Stimulated activated naive CD4-positive, alpha-beta T cell treated with Interleukin-2 at 50 U/mL for 16 hours (primary cell): ENCODE measurements around the gene APBB2.

Source experiments
- DNase-seq: peaks from one replicate; lab custom pipeline; 2025; lab: John Stamatoyannopoulos, UW

APBB2 gene

GRCh38 chr4:41189666-41190065, 24.7 kb downstream of the APBB2 start:
- no peak for DNase-seq

GRCh38 chr4:41189076-41189475, 25.3 kb downstream of the APBB2 start:
- DNase-seq: no peak

GRCh38 chr4:41185614-41186592, 28.4 kb downstream of the APBB2 start:
- no peak for DNase-seq

- DNase-seq: no peak
These were observed 30.3 kb downstream of the APBB2 start for GRCh38 chr4:41184009-41184408.

GRCh38 chr4:41183021-41183553, 31.3 kb downstream of the APBB2 start:
- DNase-seq: no peak

- no peak for DNase-seq
These were observed 33.3 kb downstream of the APBB2 start for GRCh38 chr4:41181037-41181436.

- no peak for DNase-seq
These were observed 34.7 kb downstream of the APBB2 start for GRCh38 chr4:41179498-41180195.

- DNase-seq: no peak
These were observed 35.7 kb downstream of the APBB2 start for GRCh38 chr4:41178372-41179370.

GRCh38 chr4:41177016-41177415, 37.3 kb downstream of the APBB2 start:
- DNase-seq: no peak

GRCh38 chr4:41176340-41176739, 38.0 kb downstream of the APBB2 start:
- no peak for DNase-seq

- no peak for DNase-seq
These were observed 38.5 kb downstream of the APBB2 start for GRCh38 chr4:41175794-41176193.

- no peak for DNase-seq
These were observed 39.9 kb downstream of the APBB2 start for GRCh38 chr4:41174444-41174843.

- no peak for DNase-seq
These were observed 41.6 kb downstream of the APBB2 start for GRCh38 chr4:41172786-41173185.

- DNase-seq: no peak
These were observed 45.0 kb downstream of the APBB2 start for GRCh38 chr4:41169256-41169800.

GRCh38 chr4:41167191-41167590, 47.2 kb downstream of the APBB2 start:
- no peak for DNase-seq

- DNase-seq: no peak
These were observed 49.9 kb downstream of the APBB2 start for GRCh38 chr4:41164405-41164804.

- no peak for DNase-seq
These were observed 53.0 kb downstream of the APBB2 start for GRCh38 chr4:41161355-41161754.

GRCh38 chr4:41160856-41161255, 53.5 kb downstream of the APBB2 start:
- DNase-seq: no peak

GRCh38 chr4:41160012-41160789, 54.1 kb downstream of the APBB2 start:
- no peak for DNase-seq

GRCh38 chr4:41158756-41159155, 55.6 kb downstream of the APBB2 start:
- DNase-seq: no peak

GRCh38 chr4:41158274-41158673, 56.1 kb downstream of the APBB2 start:
- DNase-seq: no peak
